Measurements from ENCODE around the gene SERINC4. TPM values are rescaled to one million over a fixed set of nuclear protein-coding genes. Genes with fewer than 3 reads are reported as not detected.
"Not testable (repeated sequence)": the region's sequence is repeated elsewhere in the genome, so short reads cannot be mapped to it uniquely, and the experiment has no call there.

SERINC4 gene
- total and polyA plus RNA-seq, 2 experiments from 2014 or later: not detected

DNA sequence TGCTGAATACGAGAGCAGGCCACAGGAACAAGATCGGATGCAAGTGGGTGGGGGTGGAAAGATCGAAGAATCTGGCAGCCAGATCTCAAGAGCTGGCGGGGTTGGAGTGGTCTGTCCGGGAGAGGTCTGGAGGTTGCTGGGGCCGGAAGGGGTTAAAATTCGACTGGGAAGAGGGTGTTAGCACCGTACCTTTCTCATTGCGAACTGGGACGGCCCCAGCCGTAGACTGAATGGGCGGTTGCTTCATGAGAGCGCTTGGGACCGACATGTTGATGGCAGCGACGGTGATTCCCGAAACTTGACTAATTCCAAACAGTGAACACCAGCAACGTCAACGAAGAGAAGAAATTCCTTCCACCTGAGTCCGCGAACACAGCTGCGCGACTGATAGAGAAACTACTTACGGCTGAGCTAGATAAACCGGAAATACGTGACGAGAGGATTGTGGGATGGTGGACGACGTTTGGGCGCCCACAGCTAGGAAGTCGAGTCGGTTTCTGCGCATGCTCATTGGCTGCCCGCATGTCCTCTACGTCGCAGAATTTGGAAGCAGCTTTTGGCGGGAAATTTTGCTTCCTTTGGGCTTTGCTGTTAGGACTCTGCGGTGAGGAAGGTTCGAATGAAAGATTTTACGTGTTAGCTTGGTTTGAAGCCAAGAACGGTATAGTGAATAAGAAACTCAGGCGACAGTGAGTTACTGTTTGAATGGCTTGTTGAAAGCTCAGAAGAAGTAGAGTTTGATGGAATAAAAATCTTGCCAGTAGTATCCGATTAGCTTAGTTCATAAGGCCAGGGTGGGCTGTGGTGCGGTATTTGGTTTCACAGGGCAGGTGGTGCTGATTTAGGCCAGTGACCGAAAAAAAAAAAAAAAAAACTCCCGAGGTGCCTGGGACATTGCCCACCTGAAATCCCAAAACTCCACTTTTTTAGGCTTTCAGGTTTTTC lies 24.6 kb upstream of the SERINC4 start, which contains the start of gene MFAP1:
MFAP1 (minus strand) TSS at position 389 of the 945 bp plus-strand sequence; CDS start at position 268, 121 bp downstream.
- H4K20me1 ChIP-seq (ENCODE audit: insufficient read depth): no peaks in the 10 kb centered on the region
- peak within 1 kb of the TSS; percentile 76 for H3K4me2 ChIP-seq (ENCODE audit: unreplicated experiment)
- peaks cover 80% of the 10 kb centered on the region for H3K79me2 ChIP-seq (ENCODE audit: insufficient read depth)
- H3K36me3 ChIP-seq (ENCODE audit: low read depth): no peaks in the 10 kb centered on the region
- H2AFZ ChIP-seq: peak within 1 kb of the TSS; percentile 97
- no peaks in the 10 kb centered on the region for H3K9me2 ChIP-seq (ENCODE audit: insufficient read depth)
- H3K4me3 ChIP-seq: peak within 1 kb of the TSS; percentile 98
- no peaks in the 10 kb centered on the region for H3K27me3 ChIP-seq (replicated peaks; ENCODE audit: insufficient read depth)
- H3K27ac ChIP-seq: peak within 1 kb of the TSS; percentile 94
- H3K9ac ChIP-seq: peak within 1 kb of the TSS; percentile 98
- DNase-seq: peak; percentile 98
- TF ChIP-seq EZH2phosphoT487 (IDR thresholded peaks at IDR 0.05; ENCODE audit: insufficient read depth, low read depth) (no peak), EZH2 (IDR thresholded peaks at IDR 0.05; ENCODE audit: insufficient read depth, poor library complexity, severe bottlenecking) (no peak)
- no peaks in the 10 kb centered on the region for H3K9me3 ChIP-seq (ENCODE audit: low read depth)
- in situ Hi-C loops (cut with MboI): no loop called here
- peaks cover 26% of the 10 kb centered on the region; the same call in 1 of the 2 replicates for H3K4me1 ChIP-seq (ENCODE audit: insufficient read depth)
- WGBS, 2 experiments (ENCODE audit: low coverage in 1 of 2, low lambda C conversion rate in 2 of 2, missing lambda C conversion rate in 2 of 2): 10% methylated on average over 46 of the region's 46 CpGs
- H3F3A ChIP-seq (ENCODE audit: insufficient read depth): peaks cover 12% of the 10 kb centered on the region; the same call in 1 of the 2 replicates

DNA sequence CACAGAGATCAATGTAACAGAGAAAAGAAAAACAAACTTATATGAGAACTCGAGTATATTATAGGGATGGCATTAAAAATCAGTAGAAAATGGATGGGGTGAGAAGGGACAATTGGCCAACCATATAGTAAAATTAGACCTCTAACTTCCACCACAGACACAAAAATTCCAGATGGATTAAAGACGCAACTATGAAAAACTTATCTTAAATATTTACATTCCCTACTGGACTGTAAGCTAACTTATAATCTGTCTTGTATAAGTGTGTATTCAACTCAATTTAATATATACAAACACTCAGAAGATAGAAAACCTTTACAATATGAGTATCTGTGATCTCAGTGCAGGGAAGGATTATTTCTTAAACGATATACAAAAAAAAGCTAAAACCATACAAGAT lies 21.5 kb upstream of the SERINC4 start:
- WGBS, 2 experiments (ENCODE audit: low coverage in 1 of 2, low lambda C conversion rate in 2 of 2, missing lambda C conversion rate in 2 of 2): 93 to 95% methylated on average over 3 of the region's 3 CpGs
- H3K9me2 ChIP-seq (ENCODE audit: insufficient read depth): no peaks in the 10 kb centered on the region
- peaks cover 15% of the 10 kb centered on the region; the same call in 1 of the 2 replicates for H3K4me1 ChIP-seq (ENCODE audit: insufficient read depth)
- H3K79me2 ChIP-seq (ENCODE audit: insufficient read depth): peaks cover 87% of the 10 kb centered on the region
- no peaks in the 10 kb centered on the region for H3K36me3 ChIP-seq (ENCODE audit: low read depth)
- peak overlapping the region; percentile 18 for H3K4me2 ChIP-seq (ENCODE audit: unreplicated experiment)
- DNase-seq: no peak
- TF ChIP-seq EZH2phosphoT487 (IDR thresholded peaks at IDR 0.05; ENCODE audit: insufficient read depth, low read depth) (no peak), EZH2 (IDR thresholded peaks at IDR 0.05; ENCODE audit: insufficient read depth, poor library complexity, severe bottlenecking) (no peak)
- H4K20me1 ChIP-seq (ENCODE audit: insufficient read depth): no peaks in the 10 kb centered on the region
- H3K9me3 ChIP-seq (ENCODE audit: low read depth): no peaks in the 10 kb centered on the region
- no peak overlapping the region for H3K9ac ChIP-seq
- no peaks in the 10 kb centered on the region for H3F3A ChIP-seq (ENCODE audit: insufficient read depth)
- H3K4me3 ChIP-seq: no peak overlapping the region
- H3K27ac ChIP-seq: no peak overlapping the region
- in situ Hi-C loops (cut with MboI): no loop called here
- no peak overlapping the region for H2AFZ ChIP-seq
- H3K27me3 ChIP-seq (replicated peaks; ENCODE audit: insufficient read depth): no peaks in the 10 kb centered on the region

DNA sequence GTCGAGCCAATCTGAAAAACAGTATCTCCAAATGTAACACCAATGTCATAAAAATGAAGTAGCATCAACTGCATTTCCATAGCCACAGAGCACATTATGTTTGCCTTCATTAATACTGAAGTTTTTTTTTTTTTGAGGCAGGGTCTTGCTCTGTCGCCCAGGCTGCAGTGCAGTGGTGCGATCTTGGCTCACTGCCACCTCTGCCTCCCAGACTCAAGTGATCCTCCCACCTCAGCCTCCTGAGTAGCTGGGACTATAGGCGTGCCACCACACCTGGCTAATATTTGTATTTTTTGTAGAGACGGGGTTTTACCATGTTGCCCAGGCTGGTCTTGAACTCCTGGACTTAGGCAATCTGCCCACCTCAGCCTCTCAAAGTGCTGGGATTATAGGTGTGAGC lies 15.0 kb upstream of the SERINC4 start:
- H3K9me3 ChIP-seq (ENCODE audit: low read depth); H3K9me2 ChIP-seq (ENCODE audit: insufficient read depth); in situ Hi-C loops (cut with MboI); H3K4me3 ChIP-seq; H3K4me2 ChIP-seq (ENCODE audit: unreplicated experiment); DNase-seq; H3F3A ChIP-seq (ENCODE audit: insufficient read depth); H3K27me3 ChIP-seq (replicated peaks; ENCODE audit: insufficient read depth); H2AFZ ChIP-seq; H3K4me1 ChIP-seq (ENCODE audit: insufficient read depth); H3K9ac ChIP-seq; H4K20me1 ChIP-seq (ENCODE audit: insufficient read depth): not testable (repeated sequence)
- Histone ChIP-seq H3K27ac (0 out of 2 replicates have a peak overlapping the region, but pooled peaks have one; percentile 2), H3K79me2 (ENCODE audit: insufficient read depth) (peaks cover 39% of the 10 kb centered on the region), H3K36me3 (ENCODE audit: low read depth) (peaks cover 45% of the 10 kb centered on the region)
- WGBS, 2 experiments (ENCODE audit: low coverage in 1 of 2, low lambda C conversion rate in 2 of 2, missing lambda C conversion rate in 2 of 2): 92% methylated on average over 5 of the region's 5 CpGs

DNA sequence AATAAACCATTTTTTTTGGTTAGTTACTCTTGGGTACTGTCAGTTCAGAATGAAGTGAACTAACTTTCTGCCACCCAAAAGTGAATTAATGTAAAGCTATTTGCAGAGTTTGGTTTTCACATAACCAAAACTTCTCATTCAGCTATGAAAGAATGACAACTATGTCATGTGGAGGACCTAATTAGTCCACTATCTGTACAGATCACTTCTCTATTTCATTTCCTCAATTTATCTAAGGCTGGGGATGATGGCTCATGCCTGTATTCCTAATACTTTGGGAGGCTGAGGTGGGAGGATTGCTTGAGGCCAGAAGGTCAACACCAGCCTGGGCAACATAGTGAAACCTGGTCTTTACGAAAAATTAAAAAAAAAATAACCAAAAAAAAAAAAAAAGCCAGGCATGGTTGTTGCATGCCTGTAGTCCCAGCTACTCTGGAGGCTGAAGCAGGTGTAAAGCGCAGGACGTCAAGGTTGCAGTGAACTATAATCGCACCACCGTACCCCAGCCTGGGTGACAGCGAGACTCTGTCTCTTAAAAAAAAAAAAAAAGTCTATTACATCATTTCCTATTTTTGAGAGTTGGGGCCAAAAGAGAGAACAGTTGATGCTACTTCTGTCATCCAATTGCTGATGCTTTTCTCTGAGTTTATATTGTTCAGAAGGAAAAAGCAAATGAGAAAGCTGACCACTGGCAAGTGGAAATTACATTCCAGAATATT lies 9.1 kb upstream of the SERINC4 start:
- Histone ChIP-seq H3K27ac (no peak overlapping the region), H3F3A (ENCODE audit: insufficient read depth) (peaks cover 30% of the 10 kb centered on the region), H3K4me3 (no peak overlapping the region), H3K36me3 (ENCODE audit: low read depth) (peaks cover 76% of the 10 kb centered on the region), H3K27me3 (replicated peaks; ENCODE audit: insufficient read depth) (no peaks in the 10 kb centered on the region), H3K9me2 (ENCODE audit: insufficient read depth) (no peaks in the 10 kb centered on the region), H4K20me1 (ENCODE audit: insufficient read depth) (no peaks in the 10 kb centered on the region), H3K9ac (no peak overlapping the region), H3K79me2 (ENCODE audit: insufficient read depth) (no peaks in the 10 kb centered on the region), H2AFZ (no peak overlapping the region), H3K4me1 (ENCODE audit: insufficient read depth) (no peaks in the 10 kb centered on the region), H3K9me3 (ENCODE audit: low read depth) (no peaks in the 10 kb centered on the region), H3K4me2 (ENCODE audit: unreplicated experiment) (no peak overlapping the region)
- in situ Hi-C loops (cut with MboI): no loop called here
- TF ChIP-seq EZH2 (IDR thresholded peaks at IDR 0.05; ENCODE audit: insufficient read depth, poor library complexity, severe bottlenecking) (no peak), EZH2phosphoT487 (IDR thresholded peaks at IDR 0.05; ENCODE audit: insufficient read depth, low read depth) (no peak)
- DNase-seq: no peak
- 87 to 94% methylated on average over 6 of the region's 6 CpGs for WGBS, 2 experiments (ENCODE audit: low coverage in 1 of 2, low lambda C conversion rate in 2 of 2, missing lambda C conversion rate in 2 of 2)

All from GM23248 (cell line).